Amniotic stem cell (primary cell): ENCODE measurements around the gene E2F2.
"Not testable (repeated sequence)": the region's sequence is repeated elsewhere in the genome, so short reads cannot be mapped to it uniquely, and the experiment has no call there.

Experiments used
- DNase-seq: peaks from one replicate; lab custom pipeline; 2025; lab: John Stamatoyannopoulos, UW

Gene E2F2

DNA sequence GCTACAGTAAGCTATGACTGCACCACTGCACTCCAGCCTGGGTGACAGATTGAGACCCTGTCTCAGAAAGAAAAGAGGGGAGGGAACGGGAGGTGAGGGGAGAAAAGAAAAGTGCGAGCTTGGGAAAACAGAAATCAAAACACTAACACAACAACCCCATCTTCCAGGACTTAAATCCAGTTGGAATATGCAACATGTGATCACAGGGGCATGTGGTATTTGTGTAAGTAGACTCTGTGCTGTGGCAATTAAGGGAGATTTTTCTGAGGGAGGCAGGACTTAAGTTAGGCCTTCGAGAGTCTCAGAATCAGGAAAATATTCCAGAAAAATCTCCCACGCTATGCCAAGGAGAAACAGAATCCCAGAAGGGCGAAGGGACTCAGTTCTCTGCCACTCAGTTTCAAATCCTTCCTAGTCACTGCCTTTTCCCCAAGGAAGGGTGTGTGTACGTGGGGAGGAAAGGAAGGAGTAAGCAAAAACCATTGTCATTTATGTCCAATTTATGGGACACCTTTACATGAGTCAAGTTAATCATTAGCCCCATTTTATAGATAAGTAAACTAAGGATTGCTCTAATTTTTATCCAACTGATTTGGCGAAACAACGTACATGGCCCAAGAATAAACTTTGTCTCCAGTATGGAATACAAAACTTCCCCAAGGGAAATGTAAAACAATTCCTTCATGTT lies 16.0 kb upstream of the E2F2 start:
- no peak for DNase-seq

- no peak for DNase-seq
Observed at GRCh38 chr1:23545851-23546250, 14.8 kb upstream of the E2F2 start.

DNA sequence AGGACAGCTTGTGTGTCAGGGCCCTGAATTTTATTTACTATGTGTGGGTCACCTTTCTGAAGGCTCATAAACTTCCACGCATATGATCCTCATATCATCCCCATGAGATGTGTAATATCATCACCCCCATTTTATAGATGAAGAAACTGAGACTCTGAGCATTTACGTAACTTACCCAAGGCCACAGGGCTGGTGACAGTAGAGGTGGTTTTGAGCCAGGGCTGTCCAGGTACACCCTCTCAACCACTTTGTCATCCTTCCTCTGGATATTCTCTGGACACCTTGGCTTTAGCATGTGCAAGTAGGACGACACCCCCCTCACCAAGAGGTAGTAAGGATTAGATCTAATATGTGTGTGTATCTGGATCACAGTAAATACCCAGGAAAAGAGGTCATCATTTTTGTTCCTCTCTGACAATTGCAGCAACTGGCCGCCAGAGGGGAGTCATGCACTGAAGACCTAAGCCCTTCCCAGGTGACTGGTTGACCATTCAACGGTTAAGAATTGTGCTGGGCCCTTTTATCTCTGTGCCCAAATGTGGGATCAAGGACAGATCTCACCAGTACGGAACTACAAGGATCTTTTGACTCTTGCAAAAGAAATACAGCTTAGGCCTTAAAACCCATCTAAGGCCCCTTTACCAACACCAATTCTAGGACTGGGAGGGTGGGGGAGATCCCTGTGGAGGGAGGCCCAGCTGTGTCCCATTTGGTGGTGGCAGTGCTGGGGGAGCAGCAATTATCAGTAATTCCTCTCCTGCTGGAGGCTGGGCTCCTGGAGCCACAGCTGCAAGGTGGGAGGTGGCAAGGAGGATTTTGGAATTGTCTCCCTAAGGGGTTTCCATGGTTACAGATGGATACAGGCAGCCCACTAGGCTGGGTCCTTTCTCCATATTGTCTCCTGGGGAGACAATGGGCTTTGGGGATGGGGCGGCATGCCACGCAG lies 13.7 kb upstream of the E2F2 start:
- DNase-seq, result peak; percentile 68

DNA sequence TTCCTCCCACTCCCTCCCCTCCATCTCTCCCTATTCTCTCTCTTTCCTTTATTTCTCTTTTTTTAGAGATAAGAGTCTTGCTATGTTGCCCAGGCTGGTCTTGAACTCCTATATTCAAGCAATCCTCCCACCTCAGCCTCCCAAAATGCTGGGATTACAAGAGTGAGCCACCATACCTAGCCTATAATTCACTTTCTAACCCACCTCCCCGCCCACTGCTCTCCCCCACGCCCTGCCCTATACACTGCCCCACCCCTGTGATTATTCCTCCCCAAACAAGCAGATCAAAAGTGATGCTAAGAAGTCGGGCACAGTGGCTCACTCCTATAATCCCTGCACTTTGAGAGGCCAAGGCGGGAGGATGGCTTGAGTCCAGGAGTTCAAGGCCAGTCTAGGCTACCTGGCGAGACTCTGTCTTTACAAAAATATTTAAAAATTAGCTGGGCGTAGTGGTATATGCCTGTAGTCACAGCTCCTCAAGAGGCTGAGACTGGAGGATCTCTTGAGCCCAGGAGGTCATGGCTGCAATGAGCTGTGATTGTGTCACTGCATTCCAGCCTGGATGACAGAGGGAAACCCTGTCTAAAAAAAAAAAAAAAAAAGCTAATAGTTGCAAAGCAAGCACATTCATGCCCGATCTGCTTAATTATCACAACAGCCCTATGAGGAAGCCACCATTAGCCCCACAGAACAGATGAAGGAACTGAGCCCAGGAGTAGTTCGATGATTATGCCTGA lies 12.8 kb upstream of the E2F2 start:
- DNase-seq, result no peak

DNA sequence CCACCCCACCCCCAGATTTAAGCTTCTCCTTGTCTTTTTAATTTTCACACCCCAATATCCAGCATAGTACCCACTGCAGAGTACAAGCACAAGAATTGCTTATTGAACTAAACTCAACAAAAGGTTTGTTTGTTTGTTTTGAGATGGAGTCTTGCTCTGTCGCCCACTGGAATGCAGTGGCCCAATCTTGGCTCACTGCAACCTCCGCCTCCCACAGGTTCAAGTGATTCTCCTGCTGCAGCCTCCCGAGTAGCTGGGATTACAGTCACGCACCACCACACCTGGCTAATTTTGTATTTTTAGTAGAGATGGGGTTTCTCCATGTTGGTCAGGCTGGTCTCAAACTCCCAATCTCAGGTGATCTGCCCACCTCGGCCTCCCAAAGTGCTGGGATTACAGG lies 11.9 kb upstream of the E2F2 start:
- not testable (repeated sequence) for DNase-seq

GRCh38 chr1:23539698-23540266 lies 8.7 kb upstream of the E2F2 start:
- peak; percentile 59 for DNase-seq

GRCh38 chr1:23537296-23537973 lies 6.4 kb upstream of the E2F2 start:
- no peak for DNase-seq

DNA sequence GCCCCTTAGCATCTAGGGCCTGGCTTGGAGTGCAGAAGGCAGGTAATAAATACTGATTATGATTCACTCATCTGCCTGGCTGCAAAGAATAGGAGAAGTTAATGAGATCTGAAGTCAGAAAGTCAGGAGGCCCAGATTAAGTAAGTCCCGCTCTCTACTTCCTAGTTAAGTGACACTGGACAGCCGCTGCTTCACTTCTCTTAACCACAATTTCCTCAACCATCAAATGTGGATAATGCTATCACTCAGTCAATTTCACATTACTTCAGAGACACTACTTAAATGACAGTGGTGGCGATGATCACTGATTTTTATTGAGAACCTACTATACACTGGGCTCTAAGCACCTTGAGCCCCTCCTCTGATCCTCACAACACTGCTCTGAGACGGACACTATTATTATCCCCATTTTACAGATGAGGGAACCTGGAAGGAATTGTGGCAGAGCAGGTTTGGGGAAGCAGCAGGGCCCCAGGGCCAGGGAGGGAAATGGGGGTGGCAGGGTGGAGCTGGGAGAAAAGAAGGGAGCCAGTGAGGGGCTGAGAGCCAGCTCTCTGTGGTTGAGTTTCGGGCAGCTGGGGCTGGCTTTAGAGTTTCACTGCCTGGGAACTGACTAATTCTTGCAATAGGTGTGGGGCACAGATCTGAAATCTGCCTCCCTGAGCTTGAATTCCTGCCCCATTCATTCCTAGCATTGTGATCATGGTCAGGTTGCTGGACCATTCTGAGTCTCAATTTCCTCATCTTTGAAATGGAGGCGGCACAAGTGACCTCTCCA lies 2.4 kb upstream of the E2F2 start:
- no peak for DNase-seq

DNA sequence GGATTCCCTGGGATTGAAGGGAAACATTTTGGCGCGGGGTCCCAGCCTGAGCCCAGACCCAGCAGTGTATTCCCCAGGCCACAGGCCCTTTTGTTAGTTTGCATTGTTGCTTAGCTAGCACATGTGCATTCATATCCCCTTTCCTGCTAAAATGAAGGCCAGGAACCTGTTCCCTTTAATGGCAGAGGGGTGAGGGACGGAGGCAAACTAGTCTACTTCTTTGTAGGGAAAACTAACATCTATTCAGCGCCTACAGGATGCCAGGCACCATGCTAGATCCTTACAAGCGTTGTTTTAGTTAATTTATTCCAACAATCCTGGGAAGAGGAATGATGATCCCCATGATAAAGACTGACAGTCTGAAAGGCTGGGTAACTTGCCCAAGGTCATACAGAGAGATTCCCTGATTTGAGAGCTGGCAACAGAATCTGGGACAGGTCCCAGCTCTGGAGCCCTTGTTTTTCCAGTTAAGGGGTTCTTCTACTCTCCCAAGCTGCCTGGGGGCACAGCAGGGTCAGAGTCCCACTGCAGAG lies 595 bp upstream of the E2F2 start:
- DNase-seq, result no peak

DNA sequence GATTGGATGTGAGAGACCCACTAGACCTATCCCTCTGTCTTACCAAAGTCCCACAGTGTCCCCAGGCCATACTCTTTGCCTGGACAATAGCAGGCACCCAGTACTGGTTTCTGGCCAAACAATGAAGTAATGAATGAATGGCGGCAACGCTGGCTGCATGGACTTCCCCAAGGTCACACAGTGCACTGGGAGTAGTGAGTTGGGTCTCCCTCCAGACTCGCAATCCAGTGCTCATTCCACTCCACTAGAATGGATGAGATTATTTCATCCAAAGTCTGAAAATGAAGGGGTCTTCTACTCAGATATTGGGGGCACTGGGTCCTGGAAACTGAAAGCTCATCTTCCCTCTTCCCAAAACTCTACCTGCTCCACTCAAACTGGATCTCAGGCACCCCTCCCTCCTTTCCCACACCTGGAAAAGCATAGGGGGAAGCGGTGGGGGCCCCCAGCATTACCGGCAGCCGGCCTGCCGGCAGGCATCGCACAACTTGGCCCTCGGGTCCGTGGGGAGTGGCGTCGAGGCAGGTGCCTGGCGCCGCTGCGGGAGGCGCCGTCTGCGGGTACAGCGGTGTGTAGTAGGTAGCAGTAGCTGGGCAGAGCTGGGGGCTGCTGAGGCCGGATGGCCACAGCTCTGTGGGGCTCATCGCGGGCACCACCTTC lies 816 bp downstream of the E2F2 start:
- no peak for DNase-seq

- no peak for DNase-seq
Observed at GRCh38 chr1:23529146-23530086, 1.6 kb downstream of the E2F2 start.

GRCh38 chr1:23528250-23528978 lies 2.6 kb downstream of the E2F2 start:
- no peak for DNase-seq

DNA sequence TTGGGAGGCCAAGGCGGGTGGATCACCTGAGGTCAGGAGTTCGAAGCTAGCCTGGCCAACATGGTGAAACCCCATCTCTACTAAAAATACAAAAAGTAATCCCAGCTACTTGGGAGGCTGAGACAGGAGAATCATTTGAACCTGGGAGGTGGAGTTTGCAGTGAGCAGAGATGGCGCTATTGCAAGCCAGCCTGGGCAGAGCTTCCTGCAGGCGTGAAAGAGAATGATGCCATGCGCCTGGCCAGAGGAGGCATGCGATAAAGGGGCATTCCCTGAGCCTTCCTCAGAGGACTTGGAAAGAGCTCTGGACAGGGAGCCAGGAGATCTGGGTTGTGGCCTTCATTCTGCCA lies 3.2 kb downstream of the E2F2 start:
- no peak for DNase-seq

DNA sequence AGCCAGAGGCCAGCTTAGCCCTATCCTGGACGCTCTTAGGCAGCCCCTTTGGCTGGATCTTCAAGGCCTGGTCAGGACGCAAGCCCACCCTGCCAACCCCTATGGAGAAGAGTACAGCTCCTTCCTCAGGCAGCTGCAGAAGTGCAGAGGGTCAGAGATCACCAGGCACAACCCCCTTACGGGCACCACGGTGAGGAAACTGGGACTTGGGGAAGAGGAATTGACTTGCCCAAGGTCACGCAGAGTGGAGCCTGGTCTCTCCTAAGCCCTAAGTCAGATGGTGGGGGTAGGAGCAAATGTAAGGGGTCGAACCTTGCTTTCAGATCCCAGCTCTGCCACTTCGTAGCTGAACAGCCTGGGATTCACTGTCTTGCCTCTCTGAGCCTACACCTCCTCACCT lies 3.7 kb downstream of the E2F2 start:
- DNase-seq, result no peak

DNA sequence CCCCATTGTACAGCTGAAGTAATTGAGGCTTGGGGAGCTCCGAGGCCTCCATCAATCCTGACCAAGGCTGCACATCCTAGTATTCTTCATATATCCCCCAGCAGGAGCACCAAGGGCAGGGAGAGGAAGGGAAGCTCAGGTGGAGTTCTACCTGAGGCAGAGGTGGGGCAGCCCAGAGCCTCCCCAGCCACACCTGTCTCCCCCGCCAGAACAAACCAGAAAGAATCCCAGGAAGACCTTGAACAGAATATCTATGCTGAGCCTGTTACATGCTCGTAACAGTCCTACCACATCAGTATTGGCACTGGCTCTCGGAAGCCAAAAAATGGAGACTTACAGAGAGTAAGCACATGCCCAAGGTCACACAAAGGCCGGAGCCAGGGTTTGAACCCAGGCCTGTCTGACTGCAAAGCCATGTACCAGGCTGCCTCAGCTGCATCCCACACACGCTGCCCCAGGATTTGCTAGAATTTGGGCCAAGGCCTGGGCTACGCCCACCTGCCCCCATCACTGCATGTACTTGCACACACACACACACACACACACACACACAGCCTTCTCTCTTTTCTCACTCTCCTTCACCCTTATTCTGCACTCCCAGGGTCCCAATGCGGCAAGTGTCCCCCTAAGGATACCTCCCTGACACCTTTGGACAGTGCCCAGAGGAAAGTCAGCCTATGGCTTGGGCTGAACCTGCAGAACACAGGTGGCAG lies 4.5 kb downstream of the E2F2 start:
- DNase-seq, result no peak

DNA sequence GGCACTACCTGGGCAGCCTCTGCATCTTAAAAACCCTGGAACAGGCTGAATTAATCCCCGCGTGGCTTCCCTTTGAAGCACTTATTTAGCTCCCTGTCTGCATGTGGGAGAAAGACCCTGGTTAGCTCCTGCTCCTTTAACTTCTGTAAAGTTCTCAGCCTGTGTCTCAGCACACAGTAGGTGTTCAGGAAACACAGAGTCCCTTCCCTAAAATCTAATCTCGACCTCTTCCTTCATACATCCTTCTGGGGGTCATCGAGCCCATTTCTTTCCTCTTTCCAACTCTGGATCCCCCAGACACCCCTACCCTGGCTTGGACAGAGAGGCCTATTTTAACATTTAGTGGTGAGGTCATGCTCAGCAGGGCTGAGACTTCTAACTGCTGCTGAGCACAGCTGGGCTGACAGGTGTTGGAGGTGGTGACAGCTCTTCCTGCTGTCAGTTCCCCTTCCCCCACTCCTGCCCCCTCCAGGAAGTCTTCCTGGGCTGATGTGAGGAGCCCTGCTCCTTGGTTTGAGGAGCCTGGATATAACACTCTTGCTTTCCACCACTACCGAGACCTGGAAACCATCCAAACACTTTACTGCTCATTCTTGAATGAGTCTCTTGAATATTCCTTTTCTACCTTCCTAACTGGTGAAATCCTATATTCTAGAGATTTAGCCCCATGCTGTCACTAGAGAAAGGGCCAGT lies 5.3 kb downstream of the E2F2 start:
- DNase-seq, result no peak
